GM12878 (cell line): ENCODE data around the gene ADAMTS2. TPM values are rescaled to one million over a fixed set of nuclear protein-coding genes. Genes with fewer than 3 reads are reported as not detected.

Experiments
- ATAC-seq: fragments of 200-7000 bp; cut with Tn5 transposase; 3 replicates; pipeline ENCODE4 v1.9.1; 2020; ENCODE audit warnings: mild to moderate bottlenecking, moderate library complexity
- BruUV-seq: library from RNA; stranded (reverse); fragments of 400-500 nt; replicated peaks from 2 replicates; lab custom pipeline; 2021; lab: Mats Ljungman, UMichigan
- CTCF ChIA-PET: fragments of 300-600 bp; sonication (Branson Sonifier 250); formaldehyde crosslinking; extraction: SDS; loops from one replicate; lab custom pipeline; 2021; ENCODE audit warnings: inconsistent platforms; lab: Yijun Ruan, JAX
- POLR2A ChIA-PET: fragments of 350-600 bp; formaldehyde crosslinking; extraction: SDS; loops from one replicate; lab custom pipeline; 2021; ENCODE audit warnings: inconsistent platforms; lab: Charles Lee
- RAD21 ChIA-PET: fragments of 300-600 bp; sonication (Branson Sonifier 250); formaldehyde crosslinking; loops from one replicate; lab custom pipeline; 2023; ENCODE audit warnings: antibody characterized with exemption; ENCODE audit not compliant: unreplicated experiment; lab: Charles Lee
- SMC1A ChIA-PET: fragments of 300-600 bp; sonication (Branson Sonifier 250); formaldehyde crosslinking; loops from one replicate; lab custom pipeline; 2023; ENCODE audit not compliant: unreplicated experiment, uncharacterized antibody; lab: Charles Lee
- DNase-seq: peaks from one replicate; pipeline ENCODE4 v3.0.0-alpha.2; 2011; ENCODE audit warnings: low read depth, low spot score
- FAIRE-seq: peaks from 3 replicates; lab custom pipeline; 2011; peaks lifted over from hg19 to GRCh38; lab: Jason Lieb, UNC
- H2AFZ ChIP-seq: 2 replicates; pipeline ENCODE4 v1.6.0; 2011; ENCODE audit warnings: low read depth, low read length, control low read depth; ENCODE audit not compliant: control insufficient read depth
- H3K27ac ChIP-seq: 2 replicates; pipeline ENCODE4 v1.5.1; 2011; ENCODE audit warnings: control low read depth; ENCODE audit not compliant: control insufficient read depth, insufficient read depth
- H3K27me3 ChIP-seq, 2 experiments: replicated peaks in 1 of 2; 2 replicates each; pipeline versions ENCODE4 v1.6.0 to v1.6.1; 2011; ENCODE audit warnings: low read length in 1 of 2; ENCODE audit not compliant: control insufficient read depth in 2 of 2, insufficient read depth in 2 of 2
- H3K36me3 ChIP-seq, 2 experiments: 2 replicates each; pipeline ENCODE4 v1.5.1; 2011; ENCODE audit warnings: low read length in 1 of 2; ENCODE audit not compliant: control insufficient read depth in 2 of 2, insufficient read depth in 2 of 2
- H3K4me1 ChIP-seq: 2 replicates; pipeline ENCODE4 v1.6.1; 2011; ENCODE audit warnings: mild to moderate bottlenecking, low read length, moderate library complexity, mixed read lengths; ENCODE audit not compliant: control insufficient read depth, insufficient read depth
- H3K4me2 ChIP-seq: 2 replicates; pipeline ENCODE4 v1.6.0; 2011; ENCODE audit warnings: control low read depth; ENCODE audit not compliant: control insufficient read depth, insufficient read depth
- H3K4me3 ChIP-seq: fragments of 200-600 bp; sonication (generic); 2 replicates; pipeline ENCODE4 v1.5.1; 2016
- H3K79me2 ChIP-seq: 2 replicates; pipeline ENCODE4 v1.6.0; 2011; ENCODE audit warnings: low read length; ENCODE audit not compliant: control insufficient read depth, insufficient read depth
- H3K9ac ChIP-seq: 2 replicates; pipeline ENCODE4 v1.8.0; 2011; ENCODE audit warnings: low read length, control low read depth, mixed read lengths; ENCODE audit not compliant: control insufficient read depth, insufficient read depth
- H3K9me3 ChIP-seq: replicated peaks from 3 replicates; pipeline ENCODE4 v1.5.1; 2011; ENCODE audit warnings: mild to moderate bottlenecking, low read length; ENCODE audit not compliant: control insufficient read depth, insufficient read depth
- H4K20me1 ChIP-seq: 2 replicates; pipeline ENCODE4 v1.6.0; 2011; ENCODE audit not compliant: control insufficient read depth, insufficient read depth
- CBX5 ChIP-seq: sonication (generic); IDR thresholded peaks from 2 replicates; pipeline ENCODE4 v1.6.1; 2016; ENCODE audit warnings: low read depth, moderate library complexity, mild to moderate bottlenecking, inconsistent platforms
- CEBPB ChIP-seq, 2 experiments: fragments of 150-350 bp in 1 of 2; IDR thresholded peaks; 2 replicates each; pipeline ENCODE4 v1.6.1; 2012 to 2014; ENCODE audit warnings: low read depth in 2 of 2, low read length in 2 of 2, borderline replicate concordance in 1 of 2, inconsistent platforms in 1 of 2
- ELK1 ChIP-seq: IDR thresholded peaks from 2 replicates; pipeline ENCODE4 v1.6.1; 2012; ENCODE audit warnings: low read depth, low read length, improper control_type of control experiment
- ETV6 ChIP-seq, 2 experiments: fragments of 450-650 bp in 1 of 2; IDR thresholded peaks in 1 of 2; conservative IDR thresholded peaks in 1 of 2; 2 replicates each; pipeline ENCODE4 v1.6.1; 2014; ENCODE audit warnings: antibody characterized with exemption in 1 of 2, borderline replicate concordance in 1 of 2, low read depth in 1 of 2, mild to moderate bottlenecking in 1 of 2, moderate library complexity in 1 of 2
- HCFC1 ChIP-seq: fragments of 150-350 bp; IDR thresholded peaks from 2 replicates; pipeline ENCODE4 v1.6.1; 2014; ENCODE audit warnings: low read length
- LARP7 ChIP-seq: fragments of 450-650 bp; IDR thresholded peaks from 2 replicates; pipeline ENCODE4 v1.6.1; 2017; ENCODE audit warnings: mild to moderate bottlenecking
- PBX3 ChIP-seq: IDR thresholded peaks from 2 replicates; pipeline ENCODE4 v1.6.1; 2011; ENCODE audit warnings: mild to moderate bottlenecking, low read depth, low read length, moderate library complexity; ENCODE audit not compliant: insufficient replicate concordance
- SMC3 ChIP-seq: IDR thresholded peaks from 2 replicates; pipeline ENCODE4 v1.6.1; 2011; ENCODE audit warnings: low read length, improper control_type of control experiment, borderline replicate concordance
- SUZ12 ChIP-seq: fragments of 200-600 bp; sonication (generic); IDR thresholded peaks from one replicate; pipeline ENCODE4 v1.6.1; 2018; ENCODE audit warnings: antibody characterized with exemption, mild to moderate bottlenecking; ENCODE audit not compliant: unreplicated experiment
- ZNF622 ChIP-seq: fragments of 450-650 bp; IDR thresholded peaks from 2 replicates; pipeline ENCODE4 v1.6.1; 2017; ENCODE audit warnings: mild to moderate bottlenecking, inconsistent platforms
- WGBS: methylation state at CpG from one replicate; pipeline ENCODE4 v1.1.6; 2016; ENCODE audit warnings: low lambda C conversion rate; ENCODE audit not compliant: insufficient replicate concordance, insufficient coverage; ENCODE audit errors: missing lambda C conversion rate; 5-methylcytosine and 5-hydroxymethylcytosine counted together
- in situ Hi-C: fragments of 300-500 bp; cut with MboI; formaldehyde crosslinking; loops from 9 replicates; pipeline ENCODE4 v1.14.3; 2018; ENCODE audit warnings: mixed read lengths
- intact Hi-C: fragments of 100-400 bp; cut with micrococcal nuclease; formaldehyde crosslinking; loops from one replicate; pipeline ENCODE4 v1.14.2; 2022; ENCODE audit not compliant: unreplicated experiment
- polyA plus RNA-seq, 11 experiments: library from polyadenylated mRNA; depleted of rRNA in 4 of 11; unstranded in 6 of 11; stranded (reverse) in 5 of 11; fragments of >200 nt; fragmentation: Nextera tagmentation in 4 of 11; fragmentation: Illumina TruSeq in 1 of 11; extraction: Ambion mirVana in 4 of 11; extraction: Trizol in 1 of 11; gene quantifications; 1 replicate in 1 of 11; 2 replicates in 10 of 11; pipeline versions ENCODE4 v1.2.1 to v1.2.3, GENCODE V29; 2011 to 2016; ENCODE audit warnings: inconsistent platforms in 2 of 11, missing spikeins in 2 of 11, low read depth in 1 of 11
- total RNA-seq, 4 experiments: library from RNA; depleted of rRNA in 3 of 4; stranded (reverse); fragments of >200 nt in 3 of 4; fragmentation: Illumina TruSeq in 1 of 4; extraction: Trizol in 1 of 4; gene quantifications; 2 replicates each; pipeline versions ENCODE4 v1.2.1 to v1.2.3, GENCODE V29; 2013 to 2021
- TF ChIP-seq, protein P1 (sequence below): fragments of 450-650 bp; formaldehyde crosslinking; IDR thresholded peaks from 2 replicates; pipeline ENCODE4 v1.4.0; 2020; ENCODE audit warnings: mild to moderate bottlenecking, moderate library complexity
- TF ChIP-seq, protein P2 (sequence below): IDR thresholded peaks from 2 replicates; pipeline ENCODE4 v1.6.1; 2011; ENCODE audit warnings: low read depth, low read length, improper control_type of control experiment, borderline replicate concordance

Gene ADAMTS2
- total and polyA plus RNA-seq, 10 of the 15 experiments (the other 5 are each of a cell fraction or from before 2014, with no cell fraction given) = 0.03 to 0.05 TPM; not detected in 8

GRCh38 chr5:179185941-179186411 is 159.3 kb downstream of the ADAMTS2 start (continued):
- TF ChIP-seq CEBPB (IDR thresholded peaks at IDR 0.05; ENCODE audit: borderline replicate concordance in 1 of 2, low read depth in 2 of 2, low read length in 2 of 2) (no peak), ETV6 (conservative IDR thresholded peaks at IDR 0.05 in 1 of 2, IDR thresholded peaks at IDR 0.05 in 1 of 2; ENCODE audit: borderline replicate concordance in 1 of 2, low read depth in 1 of 2) (no peak)

GRCh38 chr5:179185256-179185940 is 159.9 kb downstream of the ADAMTS2 start:
- Histone ChIP-seq H2AFZ (no peak overlapping the region), H3K9me3 (no peaks in the 10 kb centered on the region; the same call in 2 of the 3 replicates), H3K4me2 (no peak overlapping the region), H3K27ac (no peak overlapping the region), H3K36me3 (no peaks in the 10 kb centered on the region), H3K9ac (no peak overlapping the region), H3K79me2 (no peaks in the 10 kb centered on the region), H4K20me1 (no peaks in the 10 kb centered on the region), H3K27me3 (no peaks in the 10 kb centered on the region), H3K4me3 (no peak overlapping the region), H3K4me1 (no peaks in the 10 kb centered on the region)
- no peak for DNase-seq
- 55% methylated on average over 16 of the region's 16 CpGs for WGBS
- ATAC-seq = no peak
- ChIA-PET POLR2A (no interaction called here), RAD21 (no interaction called here), SMC1A (no interaction called here), CTCF (no interaction called here)
- BruUV-seq = no TSS peak
- in situ Hi-C loops (no loop called here), intact Hi-C loops (no loop called here)
- no peak for FAIRE-seq
- no peak for TF ChIP-seq ELK1
- TF ChIP-seq HCFC1 = no peak
- no peak for TF ChIP-seq SMC3
- TF ChIP-seq, protein P1, sequence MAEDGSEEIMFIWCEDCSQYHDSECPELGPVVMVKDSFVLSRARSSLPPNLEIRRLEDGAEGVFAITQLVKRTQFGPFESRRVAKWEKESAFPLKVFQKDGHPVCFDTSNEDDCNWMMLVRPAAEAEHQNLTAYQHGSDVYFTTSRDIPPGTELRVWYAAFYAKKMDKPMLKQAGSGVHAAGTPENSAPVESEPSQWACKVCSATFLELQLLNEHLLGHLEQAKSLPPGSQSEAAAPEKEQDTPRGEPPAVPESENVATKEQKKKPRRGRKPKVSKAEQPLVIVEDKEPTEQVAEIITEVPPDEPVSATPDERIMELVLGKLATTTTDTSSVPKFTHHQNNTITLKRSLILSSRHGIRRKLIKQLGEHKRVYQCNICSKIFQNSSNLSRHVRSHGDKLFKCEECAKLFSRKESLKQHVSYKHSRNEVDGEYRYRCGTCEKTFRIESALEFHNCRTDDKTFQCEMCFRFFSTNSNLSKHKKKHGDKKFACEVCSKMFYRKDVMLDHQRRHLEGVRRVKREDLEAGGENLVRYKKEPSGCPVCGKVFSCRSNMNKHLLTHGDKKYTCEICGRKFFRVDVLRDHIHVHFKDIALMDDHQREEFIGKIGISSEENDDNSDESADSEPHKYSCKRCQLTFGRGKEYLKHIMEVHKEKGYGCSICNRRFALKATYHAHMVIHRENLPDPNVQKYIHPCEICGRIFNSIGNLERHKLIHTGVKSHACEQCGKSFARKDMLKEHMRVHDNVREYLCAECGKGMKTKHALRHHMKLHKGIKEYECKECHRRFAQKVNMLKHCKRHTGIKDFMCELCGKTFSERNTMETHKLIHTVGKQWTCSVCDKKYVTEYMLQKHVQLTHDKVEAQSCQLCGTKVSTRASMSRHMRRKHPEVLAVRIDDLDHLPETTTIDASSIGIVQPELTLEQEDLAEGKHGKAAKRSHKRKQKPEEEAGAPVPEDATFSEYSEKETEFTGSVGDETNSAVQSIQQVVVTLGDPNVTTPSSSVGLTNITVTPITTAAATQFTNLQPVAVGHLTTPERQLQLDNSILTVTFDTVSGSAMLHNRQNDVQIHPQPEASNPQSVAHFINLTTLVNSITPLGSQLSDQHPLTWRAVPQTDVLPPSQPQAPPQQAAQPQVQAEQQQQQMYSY (CRISPR knock-in tag) = no peak
- TF ChIP-seq SUZ12 = no peak
- TF ChIP-seq LARP7 = no peak
- no peak for TF ChIP-seq ZNF622
- no peak for TF ChIP-seq CBX5
- TF ChIP-seq PBX3 = no peak
- TF ChIP-seq, protein P2, sequence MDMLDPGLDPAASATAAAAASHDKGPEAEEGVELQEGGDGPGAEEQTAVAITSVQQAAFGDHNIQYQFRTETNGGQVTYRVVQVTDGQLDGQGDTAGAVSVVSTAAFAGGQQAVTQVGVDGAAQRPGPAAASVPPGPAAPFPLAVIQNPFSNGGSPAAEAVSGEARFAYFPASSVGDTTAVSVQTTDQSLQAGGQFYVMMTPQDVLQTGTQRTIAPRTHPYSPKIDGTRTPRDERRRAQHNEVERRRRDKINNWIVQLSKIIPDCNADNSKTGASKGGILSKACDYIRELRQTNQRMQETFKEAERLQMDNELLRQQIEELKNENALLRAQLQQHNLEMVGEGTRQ = no peak
